NCI-H446 (cell line): ENCODE data around the gene ETDB.
"Not testable (repeated sequence)": the region's sequence is repeated elsewhere in the genome, so short reads cannot be mapped to it uniquely, and the experiment has no call there.

ENCODE experiments used
- DNase-seq, 2 experiments: peaks; one replicate each; lab custom pipeline; 2025; lab: John Stamatoyannopoulos, UW

Gene ETDB

GRCh38 chrX:135120056-135120576 is at the start of gene ETDB:
TSS of gene ETDB (minus strand) at chrX:135120526. CDS start at chrX:135119261, 1,265 bp downstream.
- DNase-seq, result not testable (repeated sequence)

GRCh38 chrX:135169534-135169933 is 49.2 kb upstream of the ETDB start:
- not testable (repeated sequence) for DNase-seq

DNA sequence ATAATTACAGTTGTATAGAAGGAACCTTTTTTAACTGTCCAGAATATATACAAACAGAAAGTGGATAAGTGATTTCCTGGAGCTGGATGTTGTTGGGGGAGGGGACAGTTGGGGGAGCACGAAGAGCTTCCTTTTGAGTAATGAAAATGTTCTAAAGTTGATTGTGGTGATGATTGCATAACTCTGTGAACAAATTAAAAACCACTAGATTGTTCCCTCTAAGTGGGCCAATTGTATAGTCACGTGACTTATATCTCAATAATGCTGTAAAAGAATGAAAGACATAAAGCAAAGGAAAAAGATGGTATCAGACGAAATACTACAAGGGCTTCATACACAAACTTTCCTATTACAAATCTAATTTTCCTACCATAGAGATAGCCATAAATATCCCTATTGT is 48.2 kb upstream of the ETDB start:
- no peak for DNase-seq

- DNase-seq, result not testable (repeated sequence)
Observed at GRCh38 chrX:135154688-135155087, 34.4 kb upstream of the ETDB start.

DNA sequence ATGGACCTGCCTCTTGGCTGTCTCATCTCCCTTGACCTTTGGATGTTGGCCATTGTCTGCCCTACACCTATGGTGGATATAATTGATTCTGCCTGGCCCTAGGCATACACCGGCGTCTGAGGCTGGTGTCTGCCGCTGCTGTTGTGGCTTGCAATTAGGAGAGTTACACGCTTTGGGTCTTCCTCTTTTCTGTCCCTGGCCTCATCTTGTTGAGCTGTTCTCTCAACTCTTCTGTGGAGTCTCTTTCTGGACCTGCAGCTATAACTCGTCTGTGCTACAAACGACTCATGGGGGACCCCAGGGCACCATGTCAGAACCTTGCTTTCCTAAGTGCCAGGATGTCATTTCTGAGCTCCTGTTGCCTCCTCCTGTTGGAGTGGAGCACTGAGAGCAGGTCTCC is 5.8 kb upstream of the ETDB start:
- not testable (repeated sequence) for DNase-seq

DNA sequence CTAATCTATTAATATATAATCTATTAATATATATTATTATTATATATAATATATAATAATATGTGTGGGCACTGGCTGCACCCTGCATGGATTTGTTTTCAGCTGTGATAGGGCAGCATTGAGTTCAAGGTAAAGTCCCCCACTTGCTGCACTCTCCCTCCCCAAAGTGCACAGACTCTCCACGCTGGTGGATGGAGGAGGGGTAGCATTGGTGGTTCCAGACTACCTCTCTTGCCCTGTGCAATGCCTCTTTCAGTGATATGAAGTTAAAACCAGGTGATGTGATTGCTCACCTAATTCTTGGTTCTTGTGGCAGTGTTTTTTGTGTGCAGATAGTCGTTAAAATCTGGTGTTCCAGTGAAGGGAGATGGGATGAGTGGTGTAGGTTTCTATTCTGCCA is 4.3 kb downstream of the ETDB start:
- DNase-seq, result not testable (repeated sequence)

- DNase-seq, result no peak
Observed at GRCh38 chrX:135114392-135114791, 5.9 kb downstream of the ETDB start.

- DNase-seq, result no peak
Observed at GRCh38 chrX:135112743-135113142, 7.6 kb downstream of the ETDB start.

DNA sequence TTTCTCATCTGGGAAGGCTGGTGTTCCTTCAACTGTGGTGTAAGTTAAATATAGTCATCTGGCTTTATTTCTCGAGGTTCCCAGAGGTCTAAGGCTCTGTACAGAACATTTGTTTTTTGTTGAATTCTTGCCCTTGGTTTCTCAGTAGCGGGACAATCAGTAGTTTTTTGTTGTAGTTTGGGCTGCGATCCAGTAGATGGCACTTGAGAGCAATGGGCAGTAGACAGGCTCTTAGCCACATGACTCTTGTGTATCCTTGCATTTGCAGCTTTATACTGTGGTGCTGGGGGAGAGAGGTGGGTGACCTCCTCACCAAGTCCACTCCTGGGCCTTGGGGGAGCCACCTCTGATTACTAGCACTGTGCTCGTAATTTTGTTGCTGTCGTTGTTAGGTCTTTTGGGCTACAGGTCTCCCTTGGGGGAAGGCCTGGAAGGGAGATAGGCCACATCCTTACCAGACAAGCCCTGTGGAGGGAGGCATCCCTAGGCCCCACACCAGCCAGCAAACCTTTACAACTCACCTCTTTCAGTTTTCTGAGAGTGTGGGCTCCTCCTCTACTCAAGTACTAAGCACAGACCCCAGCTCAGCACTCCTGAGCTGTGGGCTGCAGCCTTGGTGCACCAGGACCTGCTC is 8.1 kb downstream of the ETDB start:
- DNase-seq, result peak in 1 of 2 experiments; percentile 51

GRCh38 chrX:135109554-135109953 is 10.8 kb downstream of the ETDB start:
- DNase-seq, result no peak

- DNase-seq, result no peak
Observed at GRCh38 chrX:135099493-135099783, 20.9 kb downstream of the ETDB start.

DNA sequence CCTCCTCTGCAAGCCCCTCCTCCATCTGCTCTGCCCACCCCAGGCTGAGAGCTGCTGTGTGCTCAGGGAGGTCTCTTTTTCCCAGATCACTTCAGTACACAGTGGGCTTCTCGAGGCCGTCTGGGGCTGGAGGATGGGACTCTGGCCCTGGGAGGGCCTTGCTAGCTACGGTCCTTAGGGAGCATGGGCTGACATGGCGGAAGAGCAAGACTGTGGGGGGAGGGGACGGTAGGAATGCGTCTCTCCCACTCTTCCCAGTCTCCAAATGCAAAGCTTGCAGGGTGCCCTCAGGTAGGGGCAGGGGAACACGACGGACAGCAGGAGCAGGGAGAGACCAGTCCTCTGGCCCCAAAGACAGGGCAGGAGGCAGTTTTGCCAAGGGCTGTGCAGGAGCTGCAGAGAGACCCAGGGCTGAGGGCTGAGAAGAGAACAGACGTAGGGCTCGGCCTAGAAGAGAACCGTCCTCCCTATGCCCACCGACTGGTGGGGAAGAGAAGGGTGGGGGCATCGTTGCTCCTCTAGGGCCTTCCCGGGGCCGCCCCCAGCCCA is 23.1 kb downstream of the ETDB start:
- DNase-seq, result not testable (repeated sequence)

- no peak for DNase-seq
Observed at GRCh38 chrX:135095715-135096114, 24.6 kb downstream of the ETDB start.

DNA sequence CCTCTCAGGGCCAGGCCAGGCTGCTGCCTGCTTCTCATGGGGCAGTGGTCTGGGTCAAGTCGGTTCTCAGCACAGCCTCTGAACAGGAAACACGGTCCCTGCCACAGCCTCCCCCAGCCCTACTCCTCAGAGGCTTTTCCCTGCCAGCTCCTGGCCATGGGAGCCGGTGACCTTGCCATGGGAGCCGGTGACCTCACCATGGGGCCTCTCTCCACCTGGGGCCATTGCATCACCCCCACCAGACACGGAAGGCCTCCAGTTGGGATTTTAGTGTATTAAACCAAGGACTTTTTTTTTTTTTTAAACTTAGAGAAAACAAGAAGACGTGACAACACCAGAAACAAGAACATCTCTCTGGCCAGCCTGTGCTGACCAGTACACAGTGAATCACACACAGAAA is 25.6 kb downstream of the ETDB start:
- no peak for DNase-seq

DNA sequence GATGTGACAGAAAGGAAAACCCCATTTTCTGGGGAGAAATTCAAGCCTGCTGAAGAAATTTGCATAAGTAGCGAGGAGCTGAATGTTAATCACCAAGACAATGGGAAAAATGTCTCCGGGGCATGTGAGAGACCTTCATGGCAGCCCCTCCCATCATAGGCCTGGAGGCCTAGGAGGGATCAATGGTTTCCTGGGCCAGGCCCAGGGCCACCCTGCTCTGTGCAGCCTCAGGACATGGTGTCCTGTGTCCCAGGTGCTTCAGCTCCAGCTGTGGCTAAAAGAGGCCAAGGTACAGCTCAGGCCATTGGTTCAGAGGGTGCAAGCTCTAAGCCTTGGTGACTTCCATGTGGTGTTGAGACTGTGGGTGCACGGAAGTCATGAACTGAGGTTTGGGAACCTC is 31.2 kb downstream of the ETDB start:
- DNase-seq, result no peak

GRCh38 chrX:135087867-135088266 is 32.5 kb downstream of the ETDB start:
- DNase-seq, result peak; percentile 83 to 94

- DNase-seq, result peak; percentile 24 to 57
Observed at GRCh38 chrX:135086197-135086854, 34.0 kb downstream of the ETDB start.

DNA sequence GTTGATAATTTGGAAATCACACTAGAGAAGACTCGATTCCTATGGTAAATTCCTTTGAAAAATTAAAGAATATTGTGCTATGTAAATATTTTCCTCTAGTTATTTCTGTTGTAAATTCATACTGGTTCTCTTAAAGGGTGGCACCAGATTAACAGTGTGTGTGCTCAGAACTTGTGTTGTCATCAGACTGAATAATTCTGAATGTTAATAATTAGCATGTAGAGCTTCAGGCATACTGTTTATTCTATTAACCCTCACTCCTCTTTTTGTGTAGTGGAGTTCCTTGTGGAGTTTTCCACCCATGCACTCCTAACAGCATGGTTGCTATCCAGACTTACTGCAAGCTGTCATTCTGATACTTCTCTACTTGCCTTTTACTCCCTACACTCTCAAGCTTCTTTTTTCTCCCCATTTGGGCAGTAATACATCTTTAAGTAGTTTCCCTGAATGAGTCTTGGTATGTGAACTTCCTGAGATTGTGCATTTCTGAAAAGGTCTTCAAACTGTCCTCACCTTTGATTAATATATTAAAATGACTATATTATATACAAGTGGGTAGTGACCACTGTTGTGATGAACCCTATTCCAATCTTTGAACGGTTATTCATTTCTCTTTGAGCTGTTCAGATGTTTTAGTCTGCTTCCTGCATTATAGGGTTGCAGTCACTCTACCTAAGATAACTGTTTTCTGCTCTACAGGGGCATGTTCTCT is 38.5 kb downstream of the ETDB start:
- no peak for DNase-seq
